Stimulated activated CD4-positive, alpha-beta T cell treated with anti-CD3 and anti-CD28 coated beads, Interleukin-12 subunit alpha, Interleukin-12 subunit beta, amount 100 ng/mL, for 4 hours (primary cell): ENCODE measurements around the gene NKAPD1.
"Not testable (repeated sequence)": the region's sequence is repeated elsewhere in the genome, so short reads cannot be mapped to it uniquely, and the experiment has no call there.

Experiments used
- DNase-seq: peaks from one replicate; pipeline ENCODE4 v3.0.0-alpha.2; 2020

Gene NKAPD1

DNA sequence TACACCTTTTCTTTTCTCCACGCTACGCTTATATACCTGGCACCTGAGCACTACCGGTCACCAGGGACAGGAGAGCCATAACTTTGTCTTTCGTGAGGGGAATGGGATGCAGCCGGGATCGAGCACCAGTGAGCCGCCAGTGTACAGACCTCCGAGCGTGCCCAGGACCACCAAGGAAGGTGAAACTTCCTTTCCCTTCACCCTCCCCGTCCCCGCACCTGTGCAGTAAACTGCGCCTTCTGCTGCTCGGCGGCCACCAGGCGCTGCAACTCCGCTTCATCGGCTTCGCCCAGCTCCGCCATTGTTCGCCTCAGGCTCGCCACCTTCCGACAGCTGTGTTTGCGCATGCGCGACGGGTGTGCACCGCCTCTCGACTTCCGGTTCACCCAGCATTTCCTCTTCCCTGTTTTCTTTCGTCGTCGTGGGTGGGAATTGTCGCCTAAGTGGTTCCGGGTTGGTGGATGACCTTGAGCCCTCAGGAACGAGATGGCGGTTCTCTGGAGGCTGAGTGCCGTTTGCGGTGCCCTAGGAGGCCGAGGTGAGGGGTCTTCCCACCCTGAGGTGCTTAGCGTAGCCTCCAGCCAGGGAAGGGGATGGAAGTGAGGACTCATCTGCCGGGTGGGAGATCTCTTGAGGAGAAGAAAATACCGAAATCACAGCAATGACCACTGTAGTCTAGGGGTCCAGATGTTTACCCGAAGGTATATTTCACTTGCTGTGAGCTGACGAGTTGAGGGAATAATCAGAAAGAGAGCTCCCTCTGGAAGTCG is 12.5 kb downstream of the NKAPD1 start, which contains the start of the genes SDHD and TIMM8B:
SDHD (plus strand) TSS at position 452 of the 770 bp plus-strand sequence; CDS start at position 487, 35 bp downstream.
TIMM8B (minus strand) TSS at position 335 of the 770 bp plus-strand sequence; CDS start at position 302, 33 bp downstream.
- DNase-seq: peak; percentile 89

GRCh38 chr11:112087212-112087611 is 13.1 kb downstream of the NKAPD1 start:
- DNase-seq: no peak

DNA sequence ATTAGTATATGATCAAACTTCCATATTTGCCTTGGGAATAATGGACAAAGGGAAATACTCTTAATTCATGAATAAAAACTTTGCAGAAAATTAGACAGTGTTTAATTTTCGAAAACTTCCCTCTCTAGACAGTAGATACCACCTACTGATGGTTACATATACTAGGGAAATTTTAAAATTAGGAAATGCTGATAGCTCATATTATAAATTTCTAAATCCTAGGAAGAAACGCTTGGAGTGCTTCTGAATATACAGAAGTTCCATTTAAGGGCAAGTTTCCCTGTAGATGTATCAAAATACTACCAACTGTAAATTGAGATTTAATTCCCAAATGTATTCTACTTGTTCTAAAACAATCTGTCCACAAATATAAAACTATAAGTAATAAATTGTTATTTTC is 21.2 kb downstream of the NKAPD1 start:
- not testable (repeated sequence) for DNase-seq

DNA sequence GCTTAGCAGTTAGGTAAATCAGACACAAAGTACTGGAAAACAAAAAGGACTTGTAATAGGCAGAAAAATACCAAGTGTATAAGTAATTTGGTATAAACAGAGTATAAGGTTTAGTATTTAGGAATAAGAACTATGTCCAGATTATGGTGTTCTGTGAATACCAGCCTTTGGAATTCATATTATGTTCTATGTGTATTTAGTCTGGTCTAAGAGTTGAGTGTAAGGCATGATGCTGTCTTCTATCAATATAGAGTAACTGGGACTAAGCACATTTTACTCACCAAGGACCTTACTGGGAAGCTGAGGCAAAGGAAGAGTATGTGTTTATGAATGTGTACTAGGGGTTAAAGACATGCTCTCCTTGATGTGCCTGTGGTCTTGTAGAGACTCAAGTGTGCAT is 22.1 kb downstream of the NKAPD1 start:
- no peak for DNase-seq

DNA sequence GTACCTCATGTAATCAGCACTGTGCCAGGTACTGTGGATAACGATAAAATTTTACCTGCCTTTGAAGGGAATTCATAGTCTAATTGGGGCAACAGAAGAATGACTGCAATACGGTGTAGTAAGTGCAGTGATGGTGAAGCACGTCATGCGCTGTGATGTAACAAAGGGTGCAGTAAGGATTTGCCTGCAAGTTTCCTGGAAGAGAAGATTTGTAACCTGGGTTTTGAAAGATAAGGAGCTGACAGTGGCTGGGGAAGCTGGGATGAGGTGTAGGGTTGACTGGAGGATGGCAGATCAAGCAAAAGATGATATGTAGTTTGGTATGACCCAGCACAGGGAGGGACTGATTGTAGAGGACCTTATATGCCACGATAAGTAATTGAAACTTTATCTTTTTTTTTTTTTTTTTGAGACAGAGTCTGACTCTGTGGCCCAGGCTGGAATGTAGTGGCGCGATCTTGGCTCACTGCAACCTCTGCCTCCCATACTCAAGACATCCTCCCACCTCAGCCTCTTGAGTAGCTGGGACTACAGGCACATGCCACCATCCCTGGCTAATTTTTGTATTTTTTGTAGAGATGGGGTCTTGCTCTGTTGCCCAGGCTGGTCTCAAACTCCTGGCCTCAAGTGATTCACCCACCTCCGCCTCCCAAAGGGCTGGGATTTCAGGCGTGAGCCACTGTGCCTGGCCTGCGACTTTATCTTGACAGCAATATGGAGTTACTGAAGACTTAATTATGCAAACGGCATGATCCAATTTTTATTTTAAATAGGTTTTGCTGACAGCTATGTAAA is 23.8 kb downstream of the NKAPD1 start:
- DNase-seq: no peak

DNA sequence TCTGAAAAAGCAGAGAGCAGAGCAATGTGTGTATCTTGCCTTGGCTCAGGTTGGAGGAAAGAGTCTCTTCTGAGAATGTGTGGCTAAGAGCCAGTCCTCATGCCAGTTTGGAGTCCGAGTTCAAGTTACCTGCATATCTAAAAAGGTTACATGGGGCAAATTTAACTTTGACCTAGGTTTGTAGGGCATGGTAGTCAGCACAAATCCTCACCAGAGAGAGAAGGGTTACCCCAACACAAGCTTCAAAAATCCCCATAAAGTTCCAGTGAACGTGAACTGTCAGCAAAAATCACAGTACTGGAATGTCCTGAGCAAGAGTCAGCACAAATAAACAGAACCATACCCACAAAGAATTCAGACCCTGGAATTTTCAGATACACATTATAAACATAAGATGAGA is 26.4 kb downstream of the NKAPD1 start:
- DNase-seq: no peak

- DNase-seq: no peak
These were observed 29.3 kb downstream of the NKAPD1 start for GRCh38 chr11:112103446-112103845.

GRCh38 chr11:112106070-112106469 is 32.0 kb downstream of the NKAPD1 start:
- no peak for DNase-seq

- no peak for DNase-seq
These were observed 39.7 kb downstream of the NKAPD1 start for GRCh38 chr11:112113539-112114457.

GRCh38 chr11:112114460-112114859 is 40.4 kb downstream of the NKAPD1 start:
- no peak for DNase-seq

GRCh38 chr11:112115386-112115785 is 41.3 kb downstream of the NKAPD1 start:
- DNase-seq: no peak

DNA sequence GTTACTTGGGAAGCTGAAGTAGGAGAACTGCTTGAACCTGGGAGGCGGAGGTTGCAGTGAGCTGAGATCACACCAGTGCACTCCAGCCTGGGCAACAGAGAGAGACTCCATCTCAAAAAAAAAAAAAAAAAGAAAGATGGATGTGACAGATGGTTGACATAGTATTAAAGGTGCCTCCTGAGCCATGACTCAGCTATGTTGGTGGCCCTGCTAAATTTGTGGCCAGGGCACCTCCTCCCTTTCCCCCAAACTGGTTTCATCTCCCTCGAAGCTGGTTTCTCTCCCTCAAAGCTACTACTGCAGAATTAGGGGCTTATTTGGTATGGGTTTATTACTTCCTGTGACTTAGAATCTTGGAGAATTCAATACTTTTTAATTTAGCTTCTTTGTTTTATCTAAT is 44.1 kb downstream of the NKAPD1 start:
- no peak for DNase-seq

DNA sequence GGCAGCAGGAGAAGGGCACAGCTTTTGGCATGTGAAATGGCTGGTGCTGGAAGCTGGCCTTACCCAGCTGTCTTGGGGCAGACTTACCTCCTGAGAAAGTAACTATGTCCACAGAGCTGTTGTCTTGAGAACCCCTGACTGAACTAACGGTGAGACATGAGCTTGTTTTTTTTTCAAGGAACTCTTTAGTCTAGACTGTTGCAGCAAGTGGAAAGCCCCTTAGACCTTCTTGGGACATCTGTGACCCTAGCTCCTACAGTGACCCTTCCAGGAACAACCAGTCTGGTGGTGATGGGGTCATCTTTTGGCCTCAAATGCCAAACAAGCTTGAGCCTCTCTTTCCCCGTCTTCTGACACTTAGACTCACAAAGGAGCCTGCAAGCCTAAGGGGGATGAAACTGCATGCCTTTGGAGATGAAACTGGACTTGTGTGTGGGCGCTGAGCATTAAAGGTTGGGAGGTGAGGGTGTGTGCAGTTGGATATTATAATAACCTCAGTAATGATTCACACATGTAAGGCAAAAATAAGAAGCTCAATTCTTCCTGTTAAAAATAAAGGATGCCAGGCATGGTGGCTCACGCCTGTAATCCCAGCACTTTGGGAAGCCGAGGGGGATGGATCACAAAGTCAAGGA is 48.0 kb downstream of the NKAPD1 start:
- DNase-seq: no peak

DNA sequence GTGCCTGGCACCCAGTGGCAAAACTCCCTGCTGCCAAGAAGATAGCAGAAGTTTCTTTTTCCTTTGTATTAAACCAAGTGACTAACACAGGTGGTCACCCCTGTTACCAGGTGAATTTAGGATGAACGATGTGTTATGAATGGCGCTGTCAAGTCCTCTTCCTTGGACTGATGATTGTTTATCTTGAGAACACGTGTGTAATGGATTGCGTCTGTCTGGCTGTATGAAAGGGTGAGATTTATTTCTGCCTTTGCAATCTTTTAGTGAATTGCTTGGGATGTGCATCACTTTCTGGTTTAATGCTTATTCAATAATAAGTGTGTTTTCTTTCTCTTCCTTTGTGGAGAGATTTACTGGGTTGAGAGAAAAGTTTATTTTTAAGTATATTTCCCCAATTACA is 49.0 kb downstream of the NKAPD1 start:
- DNase-seq: no peak

DNA sequence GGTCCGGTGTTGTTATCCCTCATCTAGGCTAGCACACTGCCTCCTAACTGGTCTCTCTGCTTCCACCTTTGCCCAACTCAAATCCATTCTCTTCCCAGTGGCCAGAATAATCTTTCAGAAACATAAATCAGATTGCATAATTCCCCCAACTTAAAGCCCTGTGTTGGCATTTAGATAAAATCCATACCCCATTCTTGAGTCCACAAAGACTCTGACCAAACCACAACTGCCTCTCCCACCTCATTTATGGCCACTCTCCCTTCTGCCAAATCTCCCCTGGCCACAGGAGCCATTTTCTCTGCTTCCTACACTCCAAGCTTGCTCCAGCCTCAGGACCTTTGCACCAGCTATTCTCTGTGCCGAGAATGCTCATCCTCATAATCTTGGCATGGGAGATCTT is 53.0 kb downstream of the NKAPD1 start:
- no peak for DNase-seq

- DNase-seq: no peak
These were observed 54.5 kb downstream of the NKAPD1 start for GRCh38 chr11:112128483-112129121.

DNA sequence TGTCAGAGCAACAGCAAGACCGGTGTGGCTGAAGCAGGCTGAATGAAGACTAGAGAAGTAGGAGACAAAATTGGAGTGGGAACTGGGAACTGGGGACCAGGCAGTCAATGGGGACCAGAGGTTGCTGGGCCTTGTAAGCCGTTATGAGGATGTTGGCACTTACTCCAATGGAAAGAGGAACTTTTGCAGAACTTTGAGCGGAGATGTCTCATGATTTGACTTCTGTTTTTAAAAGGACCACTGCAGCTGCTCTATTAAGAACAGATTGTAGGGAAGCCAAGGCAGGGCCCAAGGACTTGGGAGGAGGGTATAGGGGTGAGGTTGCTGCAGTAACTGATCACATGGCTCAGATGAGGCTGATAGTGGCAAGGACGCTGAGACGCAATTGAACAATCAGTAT is 55.6 kb downstream of the NKAPD1 start:
- no peak for DNase-seq

DNA sequence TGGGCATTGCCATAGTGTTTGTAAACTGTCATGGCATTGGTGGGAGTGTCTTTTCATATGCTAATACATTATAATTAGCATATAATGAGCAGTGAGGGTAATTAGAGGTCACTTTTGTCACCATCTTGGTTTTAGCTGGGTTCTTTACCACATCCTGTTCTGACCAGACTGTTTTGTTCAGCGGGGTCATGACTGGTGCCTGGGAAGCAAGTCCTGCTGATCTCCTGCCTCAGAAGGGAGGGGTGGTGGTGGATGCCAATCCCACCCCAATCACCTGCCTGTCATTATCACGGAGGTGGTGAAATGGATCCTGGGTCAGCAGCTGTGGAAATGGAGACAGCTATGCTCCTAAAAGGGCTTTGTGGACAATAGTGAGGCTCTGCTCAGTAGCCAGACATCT is 58.6 kb downstream of the NKAPD1 start:
- no peak for DNase-seq

- no peak for DNase-seq
These were observed 60.4 kb downstream of the NKAPD1 start for GRCh38 chr11:112134473-112134872.
